ENCODE measurements around the gene DDX41.

Gene DDX41

GRCh38 chr5:177497292-177498012 lies 19.3 kb downstream of the DDX41 start, which contains the start of gene PDLIM7:
Gene PDLIM7, minus strand, starts transcription at chr5:177497604. Its CDS starts 1,092 bp downstream, at chr5:177496512.
- H3K9me3 Mint-ChIP-seq, result no peaks in the 10 kb centered on the region
- no peak for TF ChIP-seq CTCF (IDR thresholded peaks at IDR 0.05; ENCODE audit: unreplicated experiment in 3 of 3)
- peak within 1 kb of the TSS; percentile 96 to 97 (median 97) for H3K27ac Mint-ChIP-seq
- H3K27me3 Mint-ChIP-seq (ENCODE audit: low read depth), result peaks cover 4% of the 10 kb centered on the region
- H3K36me3 Mint-ChIP-seq (ENCODE audit: low read depth), result peaks cover 10% of the 10 kb centered on the region
- H3K4me3 Mint-ChIP-seq, result peak within 1 kb of the TSS; percentile 91 to 93 (median 93)
- peaks cover 59% of the 10 kb centered on the region for H3K4me1 Mint-ChIP-seq

- Mint-ChIP-seq H3K4me1 (peaks cover 61% of the 10 kb centered on the region), H3K9me3 (no peaks in the 10 kb centered on the region), H3K36me3 (ENCODE audit: low read depth) (peaks cover 11% of the 10 kb centered on the region), H3K27me3 (ENCODE audit: low read depth) (peaks cover 4% of the 10 kb centered on the region), H3K27ac (peak overlapping the region; percentile 94 to 97 (median 96)), H3K4me3 (peak overlapping the region; percentile 91 to 93 (median 93))
- TF ChIP-seq CTCF (IDR thresholded peaks at IDR 0.05; ENCODE audit: unreplicated experiment in 3 of 3), result no peak
Measured at GRCh38 chr5:177496727-177497291, 20.0 kb downstream of the DDX41 start.

GRCh38 chr5:177496070-177496726 lies 20.6 kb downstream of the DDX41 start:
- Mint-ChIP-seq H3K27me3 (ENCODE audit: low read depth) (peaks cover 4% of the 10 kb centered on the region), H3K4me1 (peaks cover 61% of the 10 kb centered on the region), H3K36me3 (ENCODE audit: low read depth) (peaks cover 11% of the 10 kb centered on the region), H3K9me3 (no peaks in the 10 kb centered on the region), H3K4me3 (peak overlapping the region; percentile 91 to 93 (median 93)), H3K27ac (peak overlapping the region; percentile 94 to 97 (median 96))
- TF ChIP-seq CTCF (IDR thresholded peaks at IDR 0.05; ENCODE audit: unreplicated experiment in 3 of 3), result peak in 2 of 3 experiments; percentile 27 to 39

- Mint-ChIP-seq H3K4me1 (peaks cover 55% of the 10 kb centered on the region), H3K27me3 (ENCODE audit: low read depth) (peaks cover 4% of the 10 kb centered on the region)
- no peak for TF ChIP-seq CTCF (IDR thresholded peaks at IDR 0.05; ENCODE audit: unreplicated experiment in 3 of 3)
Measured at GRCh38 chr5:177495243-177496060, 21.3 kb downstream of the DDX41 start.

GRCh38 chr5:177494346-177495195 lies 22.2 kb downstream of the DDX41 start:
- H3K27ac Mint-ChIP-seq, result peak overlapping the region; percentile 93 to 97 (median 96)
- peaks cover under 1% of the 10 kb centered on the region for H3K27me3 Mint-ChIP-seq (ENCODE audit: low read depth)
- peaks cover 54% of the 10 kb centered on the region for H3K4me1 Mint-ChIP-seq
- TF ChIP-seq CTCF (IDR thresholded peaks at IDR 0.05; ENCODE audit: unreplicated experiment in 3 of 3), result peak in 2 of 3 experiments; percentile 23 to 24
- peak overlapping the region; percentile 91 to 93 (median 93) for H3K4me3 Mint-ChIP-seq
- no peaks in the 10 kb centered on the region for H3K9me3 Mint-ChIP-seq
- peaks cover 15% of the 10 kb centered on the region for H3K36me3 Mint-ChIP-seq (ENCODE audit: low read depth)

More at GRCh38 chr5:177495243-177496060, 21.3 kb downstream of the DDX41 start:
- H3K4me3 Mint-ChIP-seq, result peak overlapping the region; percentile 91 to 93 (median 93)
- peak overlapping the region; percentile 94 to 97 (median 96) for H3K27ac Mint-ChIP-seq
- no peaks in the 10 kb centered on the region for H3K9me3 Mint-ChIP-seq
- peaks cover 11% of the 10 kb centered on the region for H3K36me3 Mint-ChIP-seq (ENCODE audit: low read depth)
